T-helper 1 cell (primary cell): ENCODE data around the gene TMEM267.
A peak's percentile ranks its signal among the peaks of the same experiment; 100 is the strongest.
"Not testable (repeated sequence)": the region's sequence is repeated elsewhere in the genome, so short reads cannot be mapped to it uniquely, and the experiment has no call there.

Experiments used
- DNase-seq, 5 donors: peaks; one replicate each; pipeline ENCODE4 v3.0.0-alpha.2; 2012 to 2020
- total RNA-seq, 4 donors: gene quantifications; one replicate each; lab custom pipeline; 2026; lab: John Stamatoyannopoulos, UW

TMEM267 gene, protein sequence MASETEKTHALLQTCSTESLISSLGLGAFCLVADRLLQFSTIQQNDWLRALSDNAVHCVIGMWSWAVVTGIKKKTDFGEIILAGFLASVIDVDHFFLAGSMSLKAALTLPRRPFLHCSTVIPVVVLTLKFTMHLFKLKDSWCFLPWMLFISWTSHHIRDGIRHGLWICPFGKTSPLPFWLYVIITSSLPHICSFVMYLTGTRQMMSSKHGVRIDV
- total RNA-seq = 5.6 to 11.0 (median 7.1) reads per million in 4 donors

DNA sequence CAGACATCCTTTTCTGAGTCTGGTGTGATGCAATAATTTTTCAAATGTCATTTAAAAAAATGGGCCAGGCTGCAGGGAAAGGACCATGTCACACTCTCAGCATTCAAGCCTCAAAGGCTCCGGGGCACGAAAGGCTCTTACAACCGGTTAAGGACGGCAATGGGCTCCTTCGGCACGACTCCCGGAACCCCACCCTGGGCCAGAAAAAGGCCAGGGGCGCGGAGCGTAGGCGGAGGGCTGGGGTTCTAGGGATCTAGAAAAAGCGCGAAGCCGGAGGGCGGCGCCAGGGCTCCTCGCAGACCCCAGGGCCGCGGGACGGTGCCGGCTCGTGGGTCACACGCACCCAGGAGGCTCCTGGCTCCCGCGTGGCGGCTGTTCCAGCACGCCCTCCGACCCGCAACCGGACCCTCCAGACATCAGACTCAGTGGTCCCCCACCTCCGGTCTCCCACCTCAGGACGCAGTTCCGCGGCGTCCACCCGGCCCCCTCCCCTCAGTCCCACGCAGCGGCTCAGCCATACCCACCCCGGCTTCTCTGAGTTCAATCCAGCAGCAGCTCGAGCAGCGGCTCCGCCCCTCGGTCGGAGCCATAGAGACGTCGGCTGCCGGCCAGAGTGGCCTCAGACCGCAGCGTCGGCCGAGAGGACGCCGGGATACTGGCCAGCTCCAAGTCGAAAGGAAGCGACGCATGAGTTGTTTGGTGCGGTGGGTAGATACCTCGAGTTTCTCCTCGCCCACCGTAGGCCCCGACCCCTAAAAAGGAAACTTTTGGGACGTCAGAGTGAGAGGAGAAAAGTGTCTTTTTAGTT is at the start of gene TMEM267:
TMEM267 (minus strand) TSS at position 568 of the 808 bp plus-strand sequence. CDS start 29,896 bp downstream, outside the sequence.
- DNase-seq = peak; percentile 59 to 95 (median 72)

GRCh38 chr5:43530648-43531047 is 47.0 kb upstream of the TMEM267 start:
- DNase-seq = no peak

DNA sequence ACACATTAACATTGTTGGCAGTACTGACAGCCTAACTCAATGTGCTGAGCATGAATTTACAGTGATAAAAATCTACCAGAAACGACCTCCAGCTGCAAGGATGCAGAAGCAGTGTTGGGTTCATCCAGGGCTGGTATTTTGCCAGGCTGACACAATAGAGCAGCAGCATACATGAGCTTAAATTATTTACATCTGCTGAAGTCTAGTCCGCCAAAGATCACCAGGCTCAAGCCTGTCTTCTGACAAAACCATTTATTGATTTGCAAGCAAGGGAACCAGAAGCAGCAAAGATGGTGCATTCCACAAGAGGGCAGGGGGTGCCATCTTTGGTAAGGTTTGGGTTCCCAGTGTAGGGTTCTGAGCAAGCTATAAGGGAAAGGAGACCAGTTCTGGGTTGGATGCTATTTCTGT is 40.0 kb upstream of the TMEM267 start:
- DNase-seq = no peak

DNA sequence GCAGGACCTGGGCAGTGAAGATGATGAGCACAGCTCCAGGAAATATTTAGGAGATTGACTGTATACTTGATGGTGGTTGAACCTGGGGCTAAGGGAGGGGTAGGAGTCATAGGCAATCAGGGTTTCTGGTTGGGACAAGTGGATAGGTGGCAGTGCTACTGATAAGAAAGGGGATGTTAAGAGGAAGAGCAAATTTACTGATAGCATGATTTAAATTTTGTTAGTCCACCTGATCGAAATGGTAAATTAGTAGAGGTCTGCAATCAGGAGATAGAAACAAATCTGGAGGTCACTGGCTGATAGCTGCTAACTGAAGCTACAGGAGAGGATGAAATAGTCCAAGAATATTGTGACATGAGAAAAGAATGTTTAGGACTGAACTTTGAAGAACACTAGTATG is 37.0 kb upstream of the TMEM267 start:
- DNase-seq = no peak

DNA sequence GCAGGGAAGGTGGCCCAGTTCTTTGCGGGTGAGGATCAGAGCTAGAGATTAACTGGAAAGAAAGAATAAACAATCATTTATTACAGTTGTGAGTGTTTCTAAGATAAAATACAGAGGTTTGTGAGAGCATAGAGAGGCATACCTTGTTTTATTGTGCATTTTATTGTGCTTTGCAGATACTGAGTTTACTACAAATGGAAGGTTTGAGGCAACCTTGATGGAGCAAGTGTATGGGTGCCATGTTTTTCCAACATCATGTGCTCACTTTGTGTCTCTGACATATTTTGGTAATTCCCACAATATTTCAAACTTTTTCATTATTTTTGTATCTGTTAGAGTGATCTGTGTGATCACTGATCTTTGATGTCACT is 32.0 kb upstream of the TMEM267 start:
- no peak for DNase-seq

- DNase-seq = peak; percentile 88 to 94 (median 91)
These were observed 31.4 kb upstream of the TMEM267 start, which contains the start of gene C5orf34 for GRCh38 chr5:43514816-43515677. C5orf34 (minus strand) TSS chr5:43515148; CDS start chr5:43509339, 5,809 bp downstream.

DNA sequence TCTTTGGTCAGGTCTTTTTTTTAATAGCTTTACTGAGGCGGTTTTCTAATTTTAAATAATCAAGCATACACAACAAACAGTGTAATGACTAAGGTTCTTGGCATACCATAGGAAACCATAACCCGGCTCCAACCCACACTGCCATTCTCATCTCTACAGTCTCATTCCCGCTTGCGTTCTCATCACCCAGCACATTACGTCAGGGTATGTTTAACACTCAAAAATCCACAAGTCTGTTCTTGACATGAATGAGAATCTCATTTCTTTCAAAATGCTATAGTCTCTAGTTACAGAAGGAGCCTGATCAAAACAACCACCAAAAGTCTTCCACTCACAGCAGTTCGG is 30.8 kb upstream of the TMEM267 start:
- DNase-seq = no peak

DNA sequence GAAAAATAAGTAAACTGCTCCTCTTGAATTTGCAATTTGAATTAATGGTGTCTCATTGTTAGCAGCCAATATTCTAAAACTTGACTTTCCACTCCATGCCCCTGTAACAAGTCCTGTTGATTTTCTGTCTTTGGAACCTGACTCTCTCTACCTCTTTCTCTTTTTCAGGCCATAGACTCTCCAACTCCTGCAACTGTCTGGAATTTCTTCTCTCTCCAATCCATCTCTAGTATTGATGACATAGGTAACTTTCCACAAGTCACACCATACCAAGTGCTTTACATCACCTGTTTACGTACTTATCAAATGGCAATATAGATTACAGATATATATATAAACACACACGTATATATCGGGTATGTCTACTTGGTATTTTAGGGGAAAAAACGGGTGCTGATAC is 30.4 kb upstream of the TMEM267 start:
- DNase-seq = no peak

- DNase-seq = not testable (repeated sequence)
These were observed 27.4 kb upstream of the TMEM267 start for GRCh38 chr5:43511062-43511461.

GRCh38 chr5:43498581-43498980 is 14.9 kb upstream of the TMEM267 start:
- no peak for DNase-seq

DNA sequence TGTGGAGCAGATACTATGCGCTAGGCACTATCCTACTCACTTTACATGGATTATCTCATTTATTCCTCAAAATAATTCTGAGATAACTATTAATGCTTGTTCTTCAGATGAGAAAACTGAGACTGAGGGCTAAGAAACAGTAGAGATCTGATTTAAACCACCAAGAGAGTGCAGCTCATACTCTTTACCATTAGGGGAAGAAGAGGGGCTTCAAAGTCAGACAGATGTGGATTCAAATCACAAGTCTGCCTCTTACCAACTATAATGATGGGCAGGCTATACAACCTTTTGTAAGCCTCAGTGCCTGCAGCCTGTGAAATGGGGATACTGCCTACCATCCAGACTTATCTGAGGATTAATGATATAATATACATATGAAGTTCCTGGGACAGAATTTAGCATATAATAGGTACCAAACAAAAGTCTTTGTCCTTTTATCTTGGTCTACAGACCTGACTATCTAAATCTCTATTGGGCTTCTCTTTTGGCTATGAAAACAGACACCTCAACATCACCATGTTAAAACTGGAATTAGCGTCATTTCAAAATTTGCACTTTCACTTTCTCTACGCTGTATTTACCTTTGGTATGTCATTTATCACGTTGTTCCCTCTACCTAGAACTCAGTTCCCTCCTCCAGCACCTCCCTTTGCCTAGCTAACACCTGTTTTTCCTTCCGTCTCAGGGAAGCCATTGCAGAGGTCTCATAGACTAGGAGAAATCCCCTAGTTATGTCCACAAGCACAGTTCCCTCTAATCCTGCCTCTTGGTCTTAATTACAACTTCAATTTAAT is 13.8 kb upstream of the TMEM267 start:
- DNase-seq = no peak

- DNase-seq = no peak
These were observed 7.7 kb upstream of the TMEM267 start for GRCh38 chr5:43491326-43491725.

GRCh38 chr5:43486353-43486752 is 2.7 kb upstream of the TMEM267 start:
- no peak for DNase-seq

GRCh38 chr5:43485406-43485805 is 1.7 kb upstream of the TMEM267 start:
- DNase-seq = peak in 1 of 5 donors; percentile 61

DNA sequence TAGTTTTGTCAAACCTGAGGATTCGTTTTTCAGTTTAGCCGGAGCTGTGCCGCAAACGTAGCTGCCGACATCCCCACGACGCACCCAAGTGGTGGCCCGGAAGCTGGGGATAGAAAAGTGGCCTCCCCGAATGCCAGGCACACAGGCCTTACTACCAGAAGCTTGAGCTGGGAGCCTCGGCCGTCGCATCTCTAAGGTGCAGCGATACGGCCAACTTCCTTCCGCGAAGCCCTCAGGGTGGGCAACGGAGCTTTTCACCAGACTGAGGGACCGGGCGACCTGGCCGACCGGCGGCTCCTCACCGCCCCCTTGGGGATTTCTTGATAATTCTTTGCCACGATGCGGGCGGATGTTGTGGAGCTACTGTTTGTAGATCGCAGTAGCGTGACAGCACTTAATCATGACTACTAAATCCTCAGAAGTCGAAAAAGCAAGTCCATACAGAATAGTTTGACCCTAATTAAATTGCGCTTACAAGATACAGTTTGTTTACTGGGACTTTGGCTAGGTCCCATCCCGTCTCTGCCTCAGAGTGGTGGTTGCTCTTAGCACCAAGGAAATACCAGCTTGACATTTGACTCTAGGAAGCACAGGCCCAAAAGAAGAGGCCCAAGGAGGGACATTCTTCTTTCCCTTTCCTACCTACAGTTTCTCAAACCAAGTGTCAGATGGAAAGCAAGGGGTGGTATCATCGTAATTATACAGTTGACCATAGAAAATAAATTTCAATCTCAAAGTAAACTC is 613 bp upstream of the TMEM267 start:
- peak; percentile 52 to 91 (median 71) for DNase-seq

DNA sequence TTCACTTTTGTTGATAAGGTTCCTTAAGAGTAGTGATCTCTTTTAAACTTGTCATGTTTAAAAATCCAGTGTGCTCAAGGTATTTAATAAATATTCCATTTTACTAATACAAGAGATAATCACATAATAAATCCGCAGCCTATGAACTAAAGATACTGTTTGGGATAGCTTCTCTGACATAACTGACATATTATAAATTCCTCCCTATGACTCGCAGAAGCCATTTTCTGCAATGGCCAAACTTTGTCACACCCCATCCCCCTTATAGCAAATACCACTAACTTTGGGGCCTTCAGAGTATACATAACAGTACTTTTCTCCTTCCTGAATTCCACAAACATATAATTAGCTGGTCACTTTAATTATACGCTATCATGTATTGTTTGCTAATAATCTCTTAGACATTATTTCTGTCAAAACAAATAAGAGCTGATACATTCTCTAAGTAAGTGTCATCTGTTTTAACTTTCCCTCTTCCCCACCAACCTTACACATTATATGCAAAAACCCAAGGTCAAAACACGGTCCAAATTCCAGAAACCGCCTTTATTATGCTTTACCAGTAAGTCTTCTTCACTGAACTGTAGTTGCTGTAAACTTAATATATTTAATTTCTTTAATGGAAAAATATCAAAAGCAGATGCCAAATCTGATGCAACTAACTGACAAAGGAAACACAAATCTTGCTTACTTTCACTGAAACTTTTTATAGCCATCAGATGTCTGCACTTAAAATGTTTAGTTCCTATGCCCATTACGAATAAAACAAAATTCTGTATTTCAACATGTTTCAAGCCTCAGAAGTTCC is 971 bp downstream of the TMEM267 start:
- DNase-seq = peak in 1 of 5 donors; percentile 23

- DNase-seq = no peak
These were observed 13.8 kb downstream of the TMEM267 start for GRCh38 chr5:43469671-43470391.

DNA sequence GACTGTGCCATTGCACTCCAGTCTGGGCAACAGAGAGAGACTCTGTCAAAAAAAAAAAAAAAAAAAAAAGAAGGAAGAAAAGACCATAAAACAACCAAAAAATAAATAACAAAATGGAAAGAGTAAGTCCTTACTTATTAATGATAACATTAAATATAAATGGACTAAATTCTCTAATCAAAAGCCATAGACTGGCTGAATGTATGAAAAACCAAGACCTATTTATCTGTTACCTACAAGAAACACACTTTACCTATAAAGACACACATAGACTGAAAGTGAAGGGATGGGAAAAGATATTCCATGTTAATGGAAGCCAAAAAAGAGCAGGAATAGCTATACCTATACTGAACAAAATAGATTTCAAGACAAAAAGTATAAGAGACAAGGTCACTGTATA is 16.6 kb downstream of the TMEM267 start:
- no peak for DNase-seq

DNA sequence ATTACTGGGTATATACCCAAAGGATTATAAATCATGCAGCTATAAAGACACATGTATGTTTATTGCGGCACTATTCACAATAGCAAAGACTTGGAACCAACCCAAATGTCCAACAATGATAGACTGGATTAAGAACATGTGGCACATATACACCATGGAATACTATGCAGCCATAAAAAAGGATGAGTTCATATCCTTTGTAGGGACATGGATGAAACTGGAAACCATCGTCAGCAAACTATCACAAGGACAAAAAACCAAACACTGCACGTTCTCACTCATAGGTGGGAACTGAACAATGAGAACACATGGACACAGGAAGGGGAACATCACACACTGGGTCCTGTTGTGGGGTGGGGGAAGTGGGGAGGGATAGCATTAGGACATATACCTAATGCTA is 18.2 kb downstream of the TMEM267 start:
- DNase-seq = not testable (repeated sequence)

- no peak for DNase-seq
These were observed 22.6 kb downstream of the TMEM267 start for GRCh38 chr5:43461066-43461465.
